ENCODE measurements around the gene TMEM126A.
A peak's percentile ranks its signal among the peaks of the same experiment; 100 is the strongest.

The TMEM126A gene

DNA sequence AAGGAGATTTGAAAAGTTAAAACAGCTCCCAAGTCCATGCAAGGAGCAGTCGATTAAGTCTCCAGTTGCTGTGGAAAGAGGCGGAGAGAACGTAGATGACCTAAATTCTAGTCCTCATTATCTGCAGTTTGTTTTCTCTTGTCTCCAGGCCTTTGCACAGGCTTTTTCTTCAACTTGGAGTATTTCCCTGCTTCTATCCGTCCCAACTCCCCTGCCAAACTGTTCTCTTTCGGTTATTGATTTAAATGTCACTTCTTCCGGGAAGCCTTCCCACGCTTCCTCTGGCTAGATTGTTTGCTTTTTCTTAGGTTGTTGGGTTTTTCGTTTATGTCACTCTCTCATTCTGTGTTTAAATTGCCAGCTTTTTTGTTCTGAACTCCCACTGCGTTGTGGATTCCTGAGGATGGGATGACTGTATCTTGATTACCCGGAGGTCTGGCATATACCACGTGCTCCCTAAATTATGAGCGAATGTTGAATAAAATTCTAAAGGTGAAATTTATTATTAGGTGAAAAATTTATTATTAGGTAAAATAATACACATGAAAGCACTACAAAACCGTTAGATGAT lies 18.9 kb upstream of the TMEM126A start:
- Histone ChIP-seq H3K27me3 (peaks cover 19% of the 10 kb centered on the region), H3K36me3 (peaks cover under 1% of the 10 kb centered on the region), H3K27ac (peak overlapping the region; percentile 86), H3K4me3 (ENCODE audit: low read depth in 1 of 2, low read length in 1 of 2) (peak overlapping the region; percentile 85 to 86), H3K9me3 (no peaks in the 10 kb centered on the region), H3K4me1 (ENCODE audit: control insufficient read depth in 1 of 2, insufficient read depth in 1 of 2, low read depth in 1 of 2, low read length in 1 of 2) (peaks cover 17 to 20% of the 10 kb centered on the region in 2 experiments)
- TF ChIP-seq, protein P1, sequence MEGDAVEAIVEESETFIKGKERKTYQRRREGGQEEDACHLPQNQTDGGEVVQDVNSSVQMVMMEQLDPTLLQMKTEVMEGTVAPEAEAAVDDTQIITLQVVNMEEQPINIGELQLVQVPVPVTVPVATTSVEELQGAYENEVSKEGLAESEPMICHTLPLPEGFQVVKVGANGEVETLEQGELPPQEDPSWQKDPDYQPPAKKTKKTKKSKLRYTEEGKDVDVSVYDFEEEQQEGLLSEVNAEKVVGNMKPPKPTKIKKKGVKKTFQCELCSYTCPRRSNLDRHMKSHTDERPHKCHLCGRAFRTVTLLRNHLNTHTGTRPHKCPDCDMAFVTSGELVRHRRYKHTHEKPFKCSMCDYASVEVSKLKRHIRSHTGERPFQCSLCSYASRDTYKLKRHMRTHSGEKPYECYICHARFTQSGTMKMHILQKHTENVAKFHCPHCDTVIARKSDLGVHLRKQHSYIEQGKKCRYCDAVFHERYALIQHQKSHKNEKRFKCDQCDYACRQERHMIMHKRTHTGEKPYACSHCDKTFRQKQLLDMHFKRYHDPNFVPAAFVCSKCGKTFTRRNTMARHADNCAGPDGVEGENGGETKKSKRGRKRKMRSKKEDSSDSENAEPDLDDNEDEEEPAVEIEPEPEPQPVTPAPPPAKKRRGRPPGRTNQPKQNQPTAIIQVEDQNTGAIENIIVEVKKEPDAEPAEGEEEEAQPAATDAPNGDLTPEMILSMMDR (IDR thresholded peaks at IDR 0.05), result no peak

DNA sequence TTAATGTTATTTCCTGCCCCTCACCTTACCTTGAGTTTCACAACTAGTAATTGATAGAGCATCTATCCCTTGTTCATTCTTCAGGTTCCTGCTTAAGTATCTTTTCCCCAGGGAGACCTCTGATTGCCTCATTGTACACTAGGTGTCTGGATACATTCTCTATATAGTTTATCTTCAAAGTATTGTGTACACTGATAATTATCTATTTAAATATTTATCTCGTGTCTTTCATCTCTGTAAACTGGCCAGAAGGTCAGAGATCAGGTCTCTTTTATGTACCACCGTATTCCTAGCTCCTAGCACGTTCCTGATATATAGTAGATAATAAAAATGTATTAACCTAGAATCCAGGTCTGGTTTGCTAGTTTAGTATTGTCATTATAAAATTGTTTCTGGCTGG lies 13.0 kb upstream of the TMEM126A start:
- no peaks in the 10 kb centered on the region for H3K4me1 ChIP-seq (ENCODE audit: control insufficient read depth in 1 of 2, insufficient read depth in 1 of 2, low read depth in 1 of 2, low read length in 1 of 2)
- no peak overlapping the region for H3K27ac ChIP-seq
- H3K4me3 ChIP-seq (ENCODE audit: low read depth in 1 of 2, low read length in 1 of 2), result no peak overlapping the region
- H3K27me3 ChIP-seq, result no peaks in the 10 kb centered on the region
- peaks cover 32% of the 10 kb centered on the region for H3K36me3 ChIP-seq
- TF ChIP-seq, protein P1 (IDR thresholded peaks at IDR 0.05), result no peak
- H3K9me3 ChIP-seq, result no peaks in the 10 kb centered on the region

DNA sequence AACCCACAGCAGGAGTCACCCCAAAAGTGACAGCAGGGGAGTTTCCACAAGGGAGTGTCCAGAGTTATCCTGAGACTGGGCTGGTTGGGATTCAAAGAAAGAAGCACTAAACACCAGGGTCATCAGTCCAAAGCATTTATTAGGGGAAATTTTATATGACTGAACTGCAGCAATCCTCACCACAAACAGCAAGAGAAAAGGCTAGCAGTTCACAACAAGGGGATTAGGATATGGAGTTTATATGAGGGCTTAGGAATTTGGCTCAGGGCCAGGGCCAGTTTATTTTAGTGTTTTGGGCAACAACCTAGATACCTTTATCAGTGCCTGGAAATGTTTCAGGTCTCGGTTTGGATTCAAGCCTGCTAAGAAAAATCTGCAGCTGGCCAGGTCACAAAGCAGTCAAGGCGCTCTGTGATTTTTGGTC lies 4.6 kb upstream of the TMEM126A start:
- H3K27me3 ChIP-seq, result peaks cover 59% of the 10 kb centered on the region
- H3K9me3 ChIP-seq, result no peaks in the 10 kb centered on the region
- H3K4me3 ChIP-seq (ENCODE audit: low read depth in 1 of 2, low read length in 1 of 2), result no peak overlapping the region
- H3K27ac ChIP-seq, result no peak overlapping the region
- peaks cover 10 to 13% of the 10 kb centered on the region in 2 experiments for H3K4me1 ChIP-seq (ENCODE audit: control insufficient read depth in 1 of 2, insufficient read depth in 1 of 2, low read depth in 1 of 2, low read length in 1 of 2)
- TF ChIP-seq, protein P1 (IDR thresholded peaks at IDR 0.05), result no peak
- H3K36me3 ChIP-seq, result no peaks in the 10 kb centered on the region

DNA sequence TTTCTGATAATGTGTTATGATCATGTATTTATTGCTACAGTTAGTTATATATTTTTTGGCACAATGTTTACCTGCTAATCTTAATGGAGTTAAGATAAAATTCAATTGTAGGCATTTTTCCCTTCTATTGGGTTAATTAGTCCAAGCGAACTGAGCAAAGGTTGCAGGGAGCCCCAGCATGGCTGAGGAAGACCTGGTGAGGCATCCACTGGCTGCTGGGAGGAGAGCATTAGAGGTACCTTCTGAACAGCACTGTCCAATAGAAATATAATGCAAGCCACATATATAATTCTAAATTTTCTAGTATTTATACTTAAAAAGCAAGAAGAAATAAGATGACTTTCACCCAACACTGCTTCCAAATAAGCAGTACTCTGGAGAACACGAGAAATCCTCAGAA lies 689 bp upstream of the TMEM126A start:
- H3K9me3 ChIP-seq, result no peaks in the 10 kb centered on the region
- peak overlapping the region; percentile 83 for H3K4me3 ChIP-seq (ENCODE audit: low read depth in 1 of 2, low read length in 1 of 2)
- no peaks in the 10 kb centered on the region for H3K36me3 ChIP-seq
- peak overlapping the region; percentile 84 for H3K27ac ChIP-seq
- H3K4me1 ChIP-seq (ENCODE audit: control insufficient read depth in 1 of 2, insufficient read depth in 1 of 2, low read depth in 1 of 2, low read length in 1 of 2), result peaks cover 13 to 16% of the 10 kb centered on the region in 2 experiments
- TF ChIP-seq, protein P1 (IDR thresholded peaks at IDR 0.05), result no peak
- peaks cover 41% of the 10 kb centered on the region for H3K27me3 ChIP-seq

DNA sequence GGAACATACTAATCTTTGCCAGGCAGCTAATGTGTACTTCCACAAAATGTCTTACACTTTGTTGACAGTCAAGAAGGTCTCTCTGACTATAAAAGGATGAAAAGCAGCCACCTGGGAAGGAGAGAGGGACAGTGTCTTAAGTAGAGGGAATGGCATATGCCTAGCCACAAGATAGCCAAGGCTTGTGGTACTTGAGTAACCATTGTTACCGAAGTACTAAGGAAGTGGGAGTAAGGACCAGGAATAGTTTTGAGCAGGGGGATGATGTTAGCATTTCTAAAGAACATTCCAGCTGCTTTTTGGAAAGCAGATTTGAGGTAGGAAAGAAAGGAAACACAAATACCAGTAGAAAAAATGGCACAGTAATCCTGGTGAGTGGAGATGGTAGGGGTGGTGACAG lies 3.4 kb downstream of the TMEM126A start:
- peaks cover 13 to 16% of the 10 kb centered on the region in 2 experiments for H3K4me1 ChIP-seq (ENCODE audit: control insufficient read depth in 1 of 2, insufficient read depth in 1 of 2, low read depth in 1 of 2, low read length in 1 of 2)
- H3K36me3 ChIP-seq, result peaks cover 16% of the 10 kb centered on the region

More for the DNA sequence above, 3.4 kb downstream of the TMEM126A start:
- Histone ChIP-seq H3K4me3 (ENCODE audit: low read depth in 1 of 2, low read length in 1 of 2) (no peak overlapping the region), H3K27me3 (peaks cover 2% of the 10 kb centered on the region), H3K27ac (no peak overlapping the region), H3K9me3 (no peaks in the 10 kb centered on the region)
- TF ChIP-seq, protein P1 (IDR thresholded peaks at IDR 0.05), result no peak
